HepG2 (cell line): ENCODE measurements around the gene ANXA6. TPM values are rescaled to one million over a fixed set of nuclear protein-coding genes. Genes with fewer than 3 reads are reported as not detected.

ENCODE experiments used
- AGO1 ChIP-seq: fragments of 200-400 bp; formaldehyde crosslinking; IDR thresholded peaks from 2 replicates; pipeline ENCODE4 v1.6.1; 2017; ENCODE audit warnings: mild to moderate bottlenecking, low read depth, low read length, moderate library complexity; ENCODE audit not compliant: poor library complexity, severe bottlenecking
- CAMTA2 ChIP-seq: sonication (generic); formaldehyde crosslinking; IDR thresholded peaks from 2 replicates; pipeline ENCODE4 v1.4.0; 2020; ENCODE audit warnings: mild to moderate bottlenecking, missing genetic modification reagents, borderline replicate concordance
- FOSL2 ChIP-seq: sonication (generic); formaldehyde crosslinking; IDR thresholded peaks from 2 replicates; pipeline ENCODE4 v1.4.0; 2020; ENCODE audit warnings: missing genetic modification reagents
- FOXC1 ChIP-seq: sonication (generic); formaldehyde crosslinking; IDR thresholded peaks from 2 replicates; pipeline ENCODE4 v1.8.0; 2022; ENCODE audit warnings: mild to moderate bottlenecking, missing genetic modification reagents, borderline replicate concordance
- HMG20B ChIP-seq: conservative IDR thresholded peaks from 2 replicates; pipeline ENCODE4 v1.6.1; 2016; ENCODE audit warnings: missing genetic modification reagents, missing compliant biosample characterization
- HNRNPL ChIP-seq: fragments of 200-400 bp; formaldehyde crosslinking; IDR thresholded peaks from 2 replicates; pipeline ENCODE4 v1.6.1; 2017; ENCODE audit warnings: mild to moderate bottlenecking, low read depth, low read length
- KLF11 ChIP-seq: IDR thresholded peaks from 2 replicates; pipeline ENCODE4 v1.6.1; 2016; ENCODE audit warnings: missing compliant biosample characterization
- PAWR ChIP-seq: sonication (generic); formaldehyde crosslinking; IDR thresholded peaks from 2 replicates; pipeline ENCODE4 v1.4.0; 2020; ENCODE audit warnings: missing genetic modification reagents, mild to moderate bottlenecking, borderline replicate concordance
- RARA ChIP-seq: IDR thresholded peaks from 2 replicates; pipeline ENCODE4 v1.6.1; 2016; ENCODE audit warnings: missing genetic modification reagents, missing compliant biosample characterization
- SRSF4 ChIP-seq: fragments of 200-400 bp; formaldehyde crosslinking; IDR thresholded peaks from one replicate; pipeline ENCODE4 v1.6.1; 2018; ENCODE audit warnings: mild to moderate bottlenecking, low read depth, low read length, moderate library complexity; ENCODE audit not compliant: poor library complexity, severe bottlenecking
- THAP11 ChIP-seq: IDR thresholded peaks from 2 replicates; pipeline ENCODE4 v1.6.1; 2016; ENCODE audit warnings: missing biosample characterization, missing genetic modification reagents
- YY1 ChIP-seq: IDR thresholded peaks from 2 replicates; pipeline ENCODE4 v1.6.1; 2011; ENCODE audit warnings: low read length, low read depth, moderate library complexity, mild to moderate bottlenecking; ENCODE audit not compliant: insufficient read depth, insufficient replicate concordance
- ZBTB7B ChIP-seq: sonication (generic); formaldehyde crosslinking; IDR thresholded peaks from 2 replicates; pipeline ENCODE4 v1.4.0; 2020; ENCODE audit warnings: missing genetic modification reagents
- ZNF180 ChIP-seq: sonication (generic); formaldehyde crosslinking; IDR thresholded peaks from 2 replicates; pipeline ENCODE4 v1.4.0; 2020; ENCODE audit warnings: low read depth, missing genetic modification reagents, borderline replicate concordance
- ZNF282 ChIP-seq: fragments of 450-650 bp; IDR thresholded peaks from 2 replicates; pipeline ENCODE4 v1.6.1; 2018; ENCODE audit not compliant: partially characterized antibody
- ZNF367 ChIP-seq: sonication (generic); formaldehyde crosslinking; IDR thresholded peaks from 2 replicates; pipeline ENCODE4 v1.4.0; 2020; ENCODE audit warnings: missing genetic modification reagents, borderline replicate concordance
- ZNF430 ChIP-seq: sonication (generic); formaldehyde crosslinking; IDR thresholded peaks from 2 replicates; pipeline ENCODE4 v1.9.0; 2021; ENCODE audit warnings: mild to moderate bottlenecking, missing genetic modification reagents
- ZNF550 ChIP-seq: sonication (generic); formaldehyde crosslinking; IDR thresholded peaks from 2 replicates; pipeline ENCODE4 v1.4.0; 2020; ENCODE audit warnings: mild to moderate bottlenecking, missing genetic modification reagents, borderline replicate concordance
- polyA plus RNA-seq, 8 experiments: library from polyadenylated mRNA; depleted of rRNA in 3 of 8; stranded (reverse) in 7 of 8; unstranded in 1 of 8; fragments of >200 nt; fragmentation: Illumina TruSeq in 4 of 8; extraction: Trizol in 4 of 8; gene quantifications; 2 replicates each; pipeline versions ENCODE4 v1.2.1 to v1.2.3, GENCODE V29; 2011 to 2016; ENCODE audit warnings: low read depth in 4 of 8, missing spikeins in 1 of 8, mixed read lengths in 1 of 8; ENCODE audit not compliant: insufficient read depth in 1 of 8
- total RNA-seq, 5 experiments: library from RNA; depleted of rRNA; stranded (reverse); fragments of >200 nt; fragmentation: Illumina TruSeq; extraction: Trizol; gene quantifications; 2 replicates each; pipeline ENCODE4 v1.2.3, GENCODE V29; 2016; ENCODE audit warnings: low read depth in 1 of 5
- TF ChIP-seq, protein P1 (sequence below): sonication (generic); formaldehyde crosslinking; IDR thresholded peaks from 2 replicates; pipeline ENCODE4 v1.4.0; 2020; ENCODE audit warnings: missing genetic modification reagents
- TF ChIP-seq, protein P2 (sequence below): conservative IDR thresholded peaks from 2 replicates; pipeline ENCODE4 v1.6.1; 2018; ENCODE audit warnings: missing genetic modification reagents
- TF ChIP-seq, protein P3 (sequence below): sonication (generic); formaldehyde crosslinking; IDR thresholded peaks from 2 replicates; pipeline ENCODE4 v1.4.0; 2020; ENCODE audit warnings: missing genetic modification reagents
- TF ChIP-seq, protein P4 (sequence below): sonication (generic); formaldehyde crosslinking; conservative IDR thresholded peaks from 2 replicates; pipeline ENCODE4 v1.8.1; 2023; ENCODE audit warnings: missing genetic modification reagents

Gene ANXA6
- total and polyA plus RNA-seq, 2 of the 13 experiments (the other 11 are each of a cell fraction or from before 2014, with no cell fraction given) = 103 to 125 TPM

DNA sequence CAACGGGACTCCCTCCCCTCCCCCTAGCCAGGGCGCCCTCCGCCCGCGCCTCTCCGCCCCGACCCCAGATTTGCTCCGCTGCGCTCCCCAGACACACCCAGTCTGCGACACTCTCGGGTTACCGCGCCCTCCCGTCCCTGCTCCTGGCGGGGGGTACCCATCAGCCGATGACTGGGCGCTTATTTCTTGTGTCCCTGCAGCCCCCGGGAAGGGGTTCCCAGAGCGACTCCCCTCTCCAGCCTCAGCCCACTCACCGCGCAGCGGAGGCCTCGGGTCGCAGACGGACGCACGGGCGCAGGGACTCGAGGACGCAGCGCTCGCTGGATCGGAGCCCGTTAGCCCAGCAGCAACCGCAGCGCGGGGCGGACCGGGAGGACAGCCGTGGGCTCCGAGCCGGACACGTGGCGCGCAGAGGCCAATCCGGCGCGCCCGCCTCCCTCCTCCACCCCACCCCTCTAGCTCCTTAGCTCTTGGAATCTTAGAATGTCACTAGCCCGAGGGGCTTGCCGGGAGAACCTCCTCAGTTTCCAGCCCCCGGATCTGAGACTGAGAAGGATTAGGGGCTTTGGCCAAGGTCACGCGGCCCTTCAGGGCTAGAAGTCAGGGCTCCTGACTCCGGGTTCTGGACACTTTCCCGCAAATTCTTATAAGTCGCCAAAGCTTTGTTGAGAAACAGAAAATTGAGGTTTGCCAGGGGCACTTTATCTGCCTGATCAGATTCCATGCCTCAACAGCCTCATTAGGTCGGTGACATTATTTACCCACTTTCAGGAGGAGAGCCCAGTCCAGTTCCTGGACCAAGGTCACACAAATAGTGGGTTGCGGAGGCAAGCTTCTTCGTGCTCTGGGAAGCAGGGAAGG is at the start of gene ANXA6 (continued):
- TF ChIP-seq, protein P1, sequence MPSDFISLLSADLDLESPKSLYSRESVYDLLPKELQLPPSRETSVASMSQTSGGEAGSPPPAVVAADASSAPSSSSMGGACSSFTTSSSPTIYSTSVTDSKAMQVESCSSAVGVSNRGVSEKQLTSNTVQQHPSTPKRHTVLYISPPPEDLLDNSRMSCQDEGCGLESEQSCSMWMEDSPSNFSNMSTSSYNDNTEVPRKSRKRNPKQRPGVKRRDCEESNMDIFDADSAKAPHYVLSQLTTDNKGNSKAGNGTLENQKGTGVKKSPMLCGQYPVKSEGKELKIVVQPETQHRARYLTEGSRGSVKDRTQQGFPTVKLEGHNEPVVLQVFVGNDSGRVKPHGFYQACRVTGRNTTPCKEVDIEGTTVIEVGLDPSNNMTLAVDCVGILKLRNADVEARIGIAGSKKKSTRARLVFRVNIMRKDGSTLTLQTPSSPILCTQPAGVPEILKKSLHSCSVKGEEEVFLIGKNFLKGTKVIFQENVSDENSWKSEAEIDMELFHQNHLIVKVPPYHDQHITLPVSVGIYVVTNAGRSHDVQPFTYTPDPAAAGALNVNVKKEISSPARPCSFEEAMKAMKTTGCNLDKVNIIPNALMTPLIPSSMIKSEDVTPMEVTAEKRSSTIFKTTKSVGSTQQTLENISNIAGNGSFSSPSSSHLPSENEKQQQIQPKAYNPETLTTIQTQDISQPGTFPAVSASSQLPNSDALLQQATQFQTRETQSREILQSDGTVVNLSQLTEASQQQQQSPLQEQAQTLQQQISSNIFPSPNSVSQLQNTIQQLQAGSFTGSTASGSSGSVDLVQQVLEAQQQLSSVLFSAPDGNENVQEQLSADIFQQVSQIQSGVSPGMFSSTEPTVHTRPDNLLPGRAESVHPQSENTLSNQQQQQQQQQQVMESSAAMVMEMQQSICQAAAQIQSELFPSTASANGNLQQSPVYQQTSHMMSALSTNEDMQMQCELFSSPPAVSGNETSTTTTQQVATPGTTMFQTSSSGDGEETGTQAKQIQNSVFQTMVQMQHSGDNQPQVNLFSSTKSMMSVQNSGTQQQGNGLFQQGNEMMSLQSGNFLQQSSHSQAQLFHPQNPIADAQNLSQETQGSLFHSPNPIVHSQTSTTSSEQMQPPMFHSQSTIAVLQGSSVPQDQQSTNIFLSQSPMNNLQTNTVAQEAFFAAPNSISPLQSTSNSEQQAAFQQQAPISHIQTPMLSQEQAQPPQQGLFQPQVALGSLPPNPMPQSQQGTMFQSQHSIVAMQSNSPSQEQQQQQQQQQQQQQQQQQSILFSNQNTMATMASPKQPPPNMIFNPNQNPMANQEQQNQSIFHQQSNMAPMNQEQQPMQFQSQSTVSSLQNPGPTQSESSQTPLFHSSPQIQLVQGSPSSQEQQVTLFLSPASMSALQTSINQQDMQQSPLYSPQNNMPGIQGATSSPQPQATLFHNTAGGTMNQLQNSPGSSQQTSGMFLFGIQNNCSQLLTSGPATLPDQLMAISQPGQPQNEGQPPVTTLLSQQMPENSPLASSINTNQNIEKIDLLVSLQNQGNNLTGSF (CRISPR knock-in tag) = no peak
- TF ChIP-seq ZNF550 (CRISPR knock-in tag) = no peak
- TF ChIP-seq ZNF282 = no peak
- TF ChIP-seq, protein P2, sequence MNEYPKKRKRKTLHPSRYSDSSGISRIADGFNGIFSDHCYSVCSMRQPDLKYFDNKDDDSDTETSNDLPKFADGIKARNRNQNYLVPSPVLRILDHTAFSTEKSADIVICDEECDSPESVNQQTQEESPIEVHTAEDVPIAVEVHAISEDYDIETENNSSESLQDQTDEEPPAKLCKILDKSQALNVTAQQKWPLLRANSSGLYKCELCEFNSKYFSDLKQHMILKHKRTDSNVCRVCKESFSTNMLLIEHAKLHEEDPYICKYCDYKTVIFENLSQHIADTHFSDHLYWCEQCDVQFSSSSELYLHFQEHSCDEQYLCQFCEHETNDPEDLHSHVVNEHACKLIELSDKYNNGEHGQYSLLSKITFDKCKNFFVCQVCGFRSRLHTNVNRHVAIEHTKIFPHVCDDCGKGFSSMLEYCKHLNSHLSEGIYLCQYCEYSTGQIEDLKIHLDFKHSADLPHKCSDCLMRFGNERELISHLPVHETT (CRISPR knock-in tag) = no peak
- TF ChIP-seq, protein P3, sequence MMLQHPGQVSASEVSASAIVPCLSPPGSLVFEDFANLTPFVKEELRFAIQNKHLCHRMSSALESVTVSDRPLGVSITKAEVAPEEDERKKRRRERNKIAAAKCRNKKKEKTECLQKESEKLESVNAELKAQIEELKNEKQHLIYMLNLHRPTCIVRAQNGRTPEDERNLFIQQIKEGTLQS (CRISPR knock-in tag) = no peak
- TF ChIP-seq AGO1 = peak; percentile 30
- peak; percentile 25 for TF ChIP-seq YY1
- TF ChIP-seq ZNF430 (CRISPR knock-in tag) = no peak
- TF ChIP-seq FOXC1 = peak; percentile 91
- TF ChIP-seq, protein P4, sequence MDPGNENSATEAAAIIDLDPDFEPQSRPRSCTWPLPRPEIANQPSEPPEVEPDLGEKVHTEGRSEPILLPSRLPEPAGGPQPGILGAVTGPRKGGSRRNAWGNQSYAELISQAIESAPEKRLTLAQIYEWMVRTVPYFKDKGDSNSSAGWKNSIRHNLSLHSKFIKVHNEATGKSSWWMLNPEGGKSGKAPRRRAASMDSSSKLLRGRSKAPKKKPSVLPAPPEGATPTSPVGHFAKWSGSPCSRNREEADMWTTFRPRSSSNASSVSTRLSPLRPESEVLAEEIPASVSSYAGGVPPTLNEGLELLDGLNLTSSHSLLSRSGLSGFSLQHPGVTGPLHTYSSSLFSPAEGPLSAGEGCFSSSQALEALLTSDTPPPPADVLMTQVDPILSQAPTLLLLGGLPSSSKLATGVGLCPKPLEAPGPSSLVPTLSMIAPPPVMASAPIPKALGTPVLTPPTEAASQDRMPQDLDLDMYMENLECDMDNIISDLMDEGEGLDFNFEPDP (CRISPR knock-in tag) = 0 out of 2 replicates have a peak, but pooled peaks have one; percentile 56
- TF ChIP-seq ZNF180 (CRISPR knock-in tag) = no peak
- TF ChIP-seq FOSL2 (CRISPR knock-in tag) = no peak
- TF ChIP-seq SRSF4 = no peak
- TF ChIP-seq HMG20B (CRISPR knock-in tag) = no peak
- TF ChIP-seq KLF11 = no peak
- 0 out of 2 replicates have a peak, but pooled peaks have one; percentile 25 for TF ChIP-seq RARA (CRISPR knock-in tag)
- TF ChIP-seq CAMTA2 = no peak
- no peak for TF ChIP-seq ZNF367 (CRISPR knock-in tag)
- TF ChIP-seq PAWR (CRISPR knock-in tag) = no peak
- TF ChIP-seq HNRNPL = no peak
- TF ChIP-seq THAP11 = no peak
- 0 out of 2 replicates have a peak, but pooled peaks have one; percentile 21 for TF ChIP-seq ZBTB7B (CRISPR knock-in tag)
